Measurements from ENCODE around the gene TMC1. TPM values are rescaled to one million over a fixed set of nuclear protein-coding genes. Genes with fewer than 3 reads are reported as not detected.

Gene TMC1
- total RNA-seq, 6 donors from 2014 or later: 0.67 TPM; not detected in 5

GRCh38 chr9:72675586-72675985 is 154.2 kb downstream of the TMC1 start:
- Histone ChIP-seq H3K4me1 (no peaks in the 10 kb centered on the region), H3K4me3 (no peak overlapping the region), H3K27me3 (no peaks in the 10 kb centered on the region), H3K36me3 (no peaks in the 10 kb centered on the region), H3K27ac (no peak overlapping the region), H3K9me3 (no peaks in the 10 kb centered on the region)
- no peak for TF ChIP-seq POLR2A (IDR thresholded peaks at IDR 0.05)
- TF ChIP-seq, protein P1, sequence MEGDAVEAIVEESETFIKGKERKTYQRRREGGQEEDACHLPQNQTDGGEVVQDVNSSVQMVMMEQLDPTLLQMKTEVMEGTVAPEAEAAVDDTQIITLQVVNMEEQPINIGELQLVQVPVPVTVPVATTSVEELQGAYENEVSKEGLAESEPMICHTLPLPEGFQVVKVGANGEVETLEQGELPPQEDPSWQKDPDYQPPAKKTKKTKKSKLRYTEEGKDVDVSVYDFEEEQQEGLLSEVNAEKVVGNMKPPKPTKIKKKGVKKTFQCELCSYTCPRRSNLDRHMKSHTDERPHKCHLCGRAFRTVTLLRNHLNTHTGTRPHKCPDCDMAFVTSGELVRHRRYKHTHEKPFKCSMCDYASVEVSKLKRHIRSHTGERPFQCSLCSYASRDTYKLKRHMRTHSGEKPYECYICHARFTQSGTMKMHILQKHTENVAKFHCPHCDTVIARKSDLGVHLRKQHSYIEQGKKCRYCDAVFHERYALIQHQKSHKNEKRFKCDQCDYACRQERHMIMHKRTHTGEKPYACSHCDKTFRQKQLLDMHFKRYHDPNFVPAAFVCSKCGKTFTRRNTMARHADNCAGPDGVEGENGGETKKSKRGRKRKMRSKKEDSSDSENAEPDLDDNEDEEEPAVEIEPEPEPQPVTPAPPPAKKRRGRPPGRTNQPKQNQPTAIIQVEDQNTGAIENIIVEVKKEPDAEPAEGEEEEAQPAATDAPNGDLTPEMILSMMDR (IDR thresholded peaks at IDR 0.05): no peak
- no peak for DNase-seq
- 41 to 50% methylated on average over 1 of the region's 1 CpG for WGBS, 2 donors
- no peak for ATAC-seq (ENCODE audit: low FRiP score in 2 of 2)

GRCh38 chr9:72680593-72681282 is 159.3 kb downstream of the TMC1 start:
- H3K9me3 ChIP-seq: no peaks in the 10 kb centered on the region
- H3K4me1 ChIP-seq: no peaks in the 10 kb centered on the region
- WGBS, 2 donors: 25 to 54% methylated on average over 2 of the region's 2 CpGs
- H3K27ac ChIP-seq: no peak overlapping the region
- TF ChIP-seq, protein P1 (IDR thresholded peaks at IDR 0.05): no peak
- no peak for TF ChIP-seq POLR2A (IDR thresholded peaks at IDR 0.05)
- TF ChIP-seq EP300 (IDR thresholded peaks at IDR 0.05): no peak
- no peak for TF ChIP-seq POLR2AphosphoS5 (IDR thresholded peaks at IDR 0.05)
- H3K27me3 ChIP-seq: no peaks in the 10 kb centered on the region
- no peak overlapping the region for H3K4me3 ChIP-seq
- no peak for ATAC-seq (ENCODE audit: low FRiP score in 2 of 2)
- H3K36me3 ChIP-seq: no peaks in the 10 kb centered on the region
- no peak for DNase-seq

DNA sequence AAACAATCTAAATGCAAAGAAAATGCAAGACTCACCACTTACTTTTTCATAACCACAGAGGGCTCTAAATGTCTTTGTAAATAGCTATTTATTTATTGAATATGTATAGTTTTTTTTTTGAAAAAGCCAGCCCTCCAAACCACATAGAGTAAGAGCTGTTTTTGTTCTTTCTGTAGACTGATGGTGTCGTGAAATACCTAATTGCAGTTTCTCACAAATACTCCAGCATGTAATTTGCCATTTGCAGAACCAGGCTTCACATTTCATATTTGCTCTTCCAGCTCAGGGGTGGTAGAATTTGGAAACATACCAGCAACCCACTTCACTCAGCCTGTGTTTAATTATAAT is 159.8 kb downstream of the TMC1 start:
- TF ChIP-seq POLR2AphosphoS5 (IDR thresholded peaks at IDR 0.05) (no peak), EP300 (IDR thresholded peaks at IDR 0.05) (no peak), POLR2A (IDR thresholded peaks at IDR 0.05) (no peak)
- TF ChIP-seq, protein P1 (IDR thresholded peaks at IDR 0.05): no peak
- Histone ChIP-seq H3K4me1 (no peaks in the 10 kb centered on the region), H3K27ac (no peak overlapping the region), H3K27me3 (no peaks in the 10 kb centered on the region), H3K36me3 (no peaks in the 10 kb centered on the region), H3K4me3 (no peak overlapping the region), H3K9me3 (no peaks in the 10 kb centered on the region)
- 44 to 47% methylated on average over 1 of the region's 1 CpG for WGBS, 2 donors
- DNase-seq (no peak), ATAC-seq (ENCODE audit: low FRiP score in 2 of 2) (no peak)

- Histone ChIP-seq H3K27me3 (no peaks in the 10 kb centered on the region), H3K9me3 (no peaks in the 10 kb centered on the region), H3K4me3 (no peak overlapping the region), H3K4me1 (no peaks in the 10 kb centered on the region), H3K36me3 (no peaks in the 10 kb centered on the region), H3K27ac (no peak overlapping the region)
- no peak for DNase-seq
- no peak for ATAC-seq (ENCODE audit: low FRiP score in 2 of 2)
- 86% methylated on average over 2 of the region's 2 CpGs for WGBS, 2 donors
- TF ChIP-seq, protein P1 (IDR thresholded peaks at IDR 0.05): no peak
- TF ChIP-seq POLR2A (IDR thresholded peaks at IDR 0.05) (no peak), EP300 (IDR thresholded peaks at IDR 0.05) (no peak), POLR2AphosphoS5 (IDR thresholded peaks at IDR 0.05) (no peak)
These were observed 163.2 kb downstream of the TMC1 start for GRCh38 chr9:72684615-72685014.

GRCh38 chr9:72685911-72686310 is 164.5 kb downstream of the TMC1 start:
- Histone ChIP-seq H3K36me3 (no peaks in the 10 kb centered on the region), H3K9me3 (no peaks in the 10 kb centered on the region), H3K4me1 (no peaks in the 10 kb centered on the region), H3K4me3 (no peak overlapping the region), H3K27me3 (no peaks in the 10 kb centered on the region), H3K27ac (no peak overlapping the region)
- no peak for TF ChIP-seq POLR2A (IDR thresholded peaks at IDR 0.05)
- no peak for TF ChIP-seq POLR2AphosphoS5 (IDR thresholded peaks at IDR 0.05)
- no peak for TF ChIP-seq EP300 (IDR thresholded peaks at IDR 0.05)
- TF ChIP-seq, protein P1 (IDR thresholded peaks at IDR 0.05): no peak
- DNase-seq (no peak), ATAC-seq (ENCODE audit: low FRiP score in 2 of 2) (no peak)
- WGBS, 2 donors: 66 to 67% methylated on average over 2 of the region's 2 CpGs

All from upper lobe of left lung (tissue), 6 donors.